ENCODE data around the gene RBM6.
A peak's percentile ranks its signal among the peaks of the same experiment; 100 is the strongest.
"Not testable (repeated sequence)": the region's sequence is repeated elsewhere in the genome, so short reads cannot be mapped to it uniquely, and the experiment has no call there.

Gene RBM6

GRCh38 chr3:49939858-49940666 lies at the start of gene RBM6:
RBM6 (plus strand) TSS chr3:49940150; CDS start chr3:49962642, 22,492 bp downstream.
- DNase-seq (ENCODE audit: low read depth in 2 of 2, low spot score in 1 of 2), result peak; percentile 72 to 86

GRCh38 chr3:49895791-49896190 lies 44.2 kb upstream of the RBM6 start:
- DNase-seq (ENCODE audit: low read depth in 2 of 2, low spot score in 1 of 2), result no peak

- DNase-seq (ENCODE audit: low read depth in 2 of 2, low spot score in 1 of 2), result no peak
These were observed 43.6 kb upstream of the RBM6 start for GRCh38 chr3:49896345-49896744.

GRCh38 chr3:49898991-49899390 lies 41.0 kb upstream of the RBM6 start:
- no peak for DNase-seq (ENCODE audit: low read depth in 2 of 2, low spot score in 1 of 2)

- no peak for DNase-seq (ENCODE audit: low read depth in 2 of 2, low spot score in 1 of 2)
These were observed 40.1 kb upstream of the RBM6 start for GRCh38 chr3:49899815-49900214.

- no peak for DNase-seq (ENCODE audit: low read depth in 2 of 2, low spot score in 1 of 2)
These were observed 39.3 kb upstream of the RBM6 start for GRCh38 chr3:49900491-49901153.

- no peak for DNase-seq (ENCODE audit: low read depth in 2 of 2, low spot score in 1 of 2)
These were observed 38.3 kb upstream of the RBM6 start for GRCh38 chr3:49901366-49902339.

GRCh38 chr3:49902511-49903345 lies 37.2 kb upstream of the RBM6 start:
- no peak for DNase-seq (ENCODE audit: low read depth in 2 of 2, low spot score in 1 of 2)

- peak; percentile 38 to 56 for DNase-seq (ENCODE audit: low read depth in 2 of 2, low spot score in 1 of 2)
These were observed 36.2 kb upstream of the RBM6 start, which contains the start of gene MST1R for GRCh38 chr3:49903451-49904424. MST1R (minus strand) TSS chr3:49903873; CDS start chr3:49903609, 264 bp downstream.

GRCh38 chr3:49904448-49904847 lies 35.5 kb upstream of the RBM6 start:
- not testable (repeated sequence) for DNase-seq (ENCODE audit: low read depth in 2 of 2, low spot score in 1 of 2)

- no peak for DNase-seq (ENCODE audit: low read depth in 2 of 2, low spot score in 1 of 2)
These were observed 33.7 kb upstream of the RBM6 start for GRCh38 chr3:49906073-49906743.

- no peak for DNase-seq (ENCODE audit: low read depth in 2 of 2, low spot score in 1 of 2)
These were observed 31.4 kb upstream of the RBM6 start for GRCh38 chr3:49908373-49909199.

GRCh38 chr3:49910409-49911123 lies 29.4 kb upstream of the RBM6 start:
- no peak for DNase-seq (ENCODE audit: low read depth in 2 of 2, low spot score in 1 of 2)

GRCh38 chr3:49911124-49911420 lies 28.9 kb upstream of the RBM6 start:
- no peak for DNase-seq (ENCODE audit: low read depth in 2 of 2, low spot score in 1 of 2)

- no peak for DNase-seq (ENCODE audit: low read depth in 2 of 2, low spot score in 1 of 2)
These were observed 28.3 kb upstream of the RBM6 start for GRCh38 chr3:49911611-49912010.

GRCh38 chr3:49912881-49913281 lies 27.1 kb upstream of the RBM6 start:
- DNase-seq (ENCODE audit: low read depth in 2 of 2, low spot score in 1 of 2), result no peak

GRCh38 chr3:49914906-49915305 lies 25.0 kb upstream of the RBM6 start:
- no peak for DNase-seq (ENCODE audit: low read depth in 2 of 2, low spot score in 1 of 2)

All from stimulated activated CD8-positive, alpha-beta memory T cell treated with anti-CD3 and anti-CD28 coated beads, Interleukin-4, amount 100 ng/mL, for 1 hour (primary cell).